GM19468 (cell line): ENCODE data around the gene C9orf43.

Source experiments
- ATAC-seq: cut with Tn5 transposase; IDR thresholded peaks from one replicate; pipeline ENCODE4 v1.9.1; 2021; ENCODE audit warnings: mild to moderate bottlenecking, moderate library complexity, moderate number of reproducible peaks; ENCODE audit not compliant: unreplicated experiment; ENCODE audit errors: extremely low read depth

The C9orf43 gene

GRCh38 chr9:113463418-113464285 lies 53.1 kb downstream of the C9orf43 start, which contains the start of gene RGS3:
RGS3 (plus strand) TSS chr9:113463727; CDS start chr9:113463803, 76 bp downstream.
- ATAC-seq, result no peak

- ATAC-seq, result no peak
Observed at GRCh38 chr9:113464286-113464660, 53.7 kb downstream of the C9orf43 start.

- no peak for ATAC-seq
Observed at GRCh38 chr9:113465599-113466140, 55.1 kb downstream of the C9orf43 start.

GRCh38 chr9:113467183-113467582 lies 56.6 kb downstream of the C9orf43 start:
- ATAC-seq, result no peak

GRCh38 chr9:113468716-113469448 lies 58.3 kb downstream of the C9orf43 start:
- ATAC-seq, result no peak

- no peak for ATAC-seq
Observed at GRCh38 chr9:113471143-113471542, 60.6 kb downstream of the C9orf43 start.

- ATAC-seq, result no peak
Observed at GRCh38 chr9:113471566-113471965, 61.0 kb downstream of the C9orf43 start.

GRCh38 chr9:113472199-113472598 lies 61.7 kb downstream of the C9orf43 start:
- ATAC-seq, result no peak

GRCh38 chr9:113474360-113475028 lies 63.9 kb downstream of the C9orf43 start:
- ATAC-seq, result no peak

- ATAC-seq, result no peak
Observed at GRCh38 chr9:113475031-113475430, 64.5 kb downstream of the C9orf43 start.

GRCh38 chr9:113475992-113476391 lies 65.4 kb downstream of the C9orf43 start:
- ATAC-seq, result no peak

- ATAC-seq, result no peak
Observed at GRCh38 chr9:113476511-113476916, 66.0 kb downstream of the C9orf43 start.

- ATAC-seq, result no peak
Observed at GRCh38 chr9:113477058-113477457, 66.5 kb downstream of the C9orf43 start.

- ATAC-seq, result no peak
Observed at GRCh38 chr9:113477661-113478060, 67.1 kb downstream of the C9orf43 start.

GRCh38 chr9:113479174-113479621 lies 68.7 kb downstream of the C9orf43 start:
- ATAC-seq, result no peak
